GM19452 (cell line): ENCODE results near the gene RIPOR2.

Experiments
- ATAC-seq: cut with Tn5 transposase; IDR thresholded peaks from one replicate; pipeline ENCODE4 v1.9.1; 2021; ENCODE audit not compliant: unreplicated experiment

The RIPOR2 gene

DNA sequence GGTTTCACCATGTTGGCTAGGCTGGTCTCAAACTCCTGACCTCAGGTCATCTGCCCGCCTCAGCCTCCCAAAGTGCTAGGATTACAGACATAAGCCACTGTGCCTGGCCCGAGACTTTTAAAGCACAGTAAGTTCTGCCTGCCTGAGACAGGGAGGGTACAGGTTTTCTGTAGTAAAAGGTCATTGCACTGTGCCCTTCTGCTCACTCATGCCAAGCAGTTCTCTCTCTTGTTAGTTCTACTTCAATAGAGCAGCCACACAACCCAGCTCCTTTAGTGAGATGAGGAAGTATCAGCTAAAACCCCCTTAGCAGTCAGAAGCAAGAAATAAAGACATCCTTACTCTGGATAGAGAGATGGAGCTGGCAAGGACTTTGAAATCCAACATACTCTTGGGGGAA, 84.7 kb downstream of the RIPOR2 start:
- no peak for ATAC-seq

DNA sequence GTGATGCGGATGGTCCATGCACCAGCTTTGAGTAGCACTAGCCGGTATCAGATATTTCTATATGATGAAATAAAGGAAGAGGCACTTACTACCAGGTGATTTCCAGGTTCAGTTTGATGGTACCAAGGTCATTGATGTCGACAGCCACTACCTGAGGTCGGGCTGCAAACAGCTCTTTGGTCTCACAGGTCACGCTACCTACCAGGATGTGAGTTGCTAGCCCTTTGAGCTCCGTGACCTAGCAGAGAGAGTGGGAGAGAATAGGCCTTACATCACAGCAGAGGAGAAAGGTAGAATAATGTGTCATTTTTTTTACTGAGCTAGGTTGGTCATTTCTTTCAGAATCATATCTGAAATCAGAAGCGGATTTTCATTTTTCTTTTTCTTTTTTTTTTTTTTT, 86.0 kb downstream of the RIPOR2 start:
- ATAC-seq, result no peak

DNA sequence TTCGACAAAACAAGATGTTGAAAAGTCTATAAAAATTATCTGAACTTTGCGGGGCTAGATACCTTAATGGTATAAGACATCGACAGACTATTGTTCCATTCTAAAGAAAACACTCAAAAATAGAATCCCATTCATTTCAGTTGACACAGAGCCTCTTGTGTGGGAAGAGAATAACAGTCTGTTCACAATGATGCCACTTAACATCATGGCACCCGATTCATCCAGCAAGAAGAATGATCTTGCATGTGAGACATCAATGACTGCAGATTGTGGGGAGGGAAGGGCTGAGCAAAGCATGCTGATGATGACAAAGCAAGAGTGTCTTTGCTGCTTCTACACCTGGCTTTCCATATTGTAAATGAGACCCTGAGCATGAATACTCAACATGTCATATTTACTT, 87.3 kb downstream of the RIPOR2 start:
- no peak for ATAC-seq

DNA sequence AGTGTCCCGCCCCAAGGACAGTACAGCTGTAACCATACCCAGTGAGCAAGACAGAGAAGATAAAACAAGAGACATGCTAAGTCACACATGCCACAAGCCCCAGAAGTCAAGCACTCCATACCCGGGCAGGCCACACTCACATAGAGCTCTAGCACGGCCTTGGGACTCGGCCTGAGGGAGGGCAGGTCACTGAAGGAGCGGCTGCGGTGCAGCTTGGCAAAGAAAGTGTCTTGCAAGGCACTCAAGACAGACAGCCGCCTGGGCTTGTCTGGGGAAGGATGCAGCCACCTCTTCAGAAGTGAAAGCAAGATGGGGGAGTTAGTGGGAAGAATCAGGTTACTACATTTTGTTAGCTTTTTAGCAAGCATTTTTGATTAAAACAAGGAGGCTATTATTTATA, 88.4 kb downstream of the RIPOR2 start:
- ATAC-seq, result no peak

DNA sequence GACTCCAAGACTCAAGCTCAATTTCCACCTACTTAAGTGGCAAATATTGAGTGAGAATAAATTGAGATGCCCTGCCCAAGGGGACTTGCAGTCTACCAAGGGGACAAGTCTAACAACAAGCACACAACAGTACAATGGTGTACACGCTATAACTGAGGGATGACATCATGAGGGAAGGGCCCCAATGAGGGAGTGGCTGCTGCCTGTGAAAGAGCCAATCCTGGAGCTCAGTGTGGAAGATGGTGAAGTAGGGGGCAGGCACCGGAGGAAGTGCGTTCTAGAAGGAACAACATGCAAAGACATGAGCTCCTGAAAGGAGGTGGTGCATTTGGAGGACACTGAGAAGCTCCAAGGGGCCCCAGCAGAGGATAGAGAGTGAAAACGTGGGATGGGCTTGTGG, 90.2 kb downstream of the RIPOR2 start:
- ATAC-seq, result no peak

DNA sequence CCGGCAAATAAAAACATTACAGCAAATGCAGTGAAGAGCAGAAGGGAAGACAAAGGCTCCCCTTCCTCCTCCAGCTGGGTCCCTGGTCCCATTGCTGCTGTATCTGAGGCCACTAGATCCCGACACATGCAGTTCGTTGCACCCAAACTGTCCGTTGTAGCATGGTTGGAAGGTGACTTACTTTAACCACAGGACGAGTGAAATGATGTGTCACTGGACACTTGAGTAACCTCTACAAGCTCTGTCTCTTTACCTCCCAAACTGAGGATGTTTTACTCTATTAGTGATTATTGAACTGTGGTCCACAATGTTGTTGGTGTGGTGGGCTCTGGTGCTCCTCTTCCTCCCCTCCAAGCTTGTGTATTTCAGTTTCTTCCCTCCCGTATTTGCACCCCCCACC, 90.9 kb downstream of the RIPOR2 start:
- ATAC-seq, result no peak

DNA sequence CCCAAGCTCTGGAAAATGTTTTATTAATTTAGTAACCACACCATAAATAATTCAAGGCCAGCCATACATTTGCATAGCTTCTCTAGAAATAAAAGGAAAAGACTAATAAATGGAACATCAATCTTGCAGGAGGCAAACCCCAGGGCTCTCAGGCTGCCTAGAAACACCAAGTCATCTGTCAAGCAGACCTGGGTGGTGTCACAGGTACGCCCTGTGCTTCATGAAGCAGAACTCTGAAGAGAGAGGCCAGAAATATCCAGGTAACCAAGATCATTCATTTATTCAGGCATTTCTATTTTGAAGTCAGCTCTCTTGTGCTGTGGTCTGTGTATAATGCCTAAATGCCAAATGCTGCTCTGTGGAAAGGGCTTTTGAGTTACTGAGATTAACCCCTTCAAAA, 91.7 kb downstream of the RIPOR2 start:
- ATAC-seq, result no peak

DNA sequence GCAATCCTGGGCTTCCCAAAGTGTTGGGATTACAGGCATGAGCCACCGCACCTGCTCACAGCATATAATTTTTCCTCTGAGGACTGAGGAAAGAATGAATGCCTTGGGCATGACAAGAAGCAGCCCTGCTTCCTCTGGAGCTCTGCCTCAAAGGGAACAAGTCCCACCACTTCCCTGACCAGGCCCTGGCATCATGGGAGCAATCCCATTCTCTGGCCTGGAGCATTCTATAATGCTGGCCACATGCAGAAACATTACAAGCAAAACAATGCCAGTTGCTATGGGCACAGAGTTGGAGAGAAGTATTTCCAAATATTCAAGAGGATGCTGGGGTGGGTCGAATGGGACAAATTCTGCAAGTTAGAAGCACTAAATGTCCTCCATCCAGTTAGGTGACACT, 95.6 kb downstream of the RIPOR2 start:
- no peak for ATAC-seq

DNA sequence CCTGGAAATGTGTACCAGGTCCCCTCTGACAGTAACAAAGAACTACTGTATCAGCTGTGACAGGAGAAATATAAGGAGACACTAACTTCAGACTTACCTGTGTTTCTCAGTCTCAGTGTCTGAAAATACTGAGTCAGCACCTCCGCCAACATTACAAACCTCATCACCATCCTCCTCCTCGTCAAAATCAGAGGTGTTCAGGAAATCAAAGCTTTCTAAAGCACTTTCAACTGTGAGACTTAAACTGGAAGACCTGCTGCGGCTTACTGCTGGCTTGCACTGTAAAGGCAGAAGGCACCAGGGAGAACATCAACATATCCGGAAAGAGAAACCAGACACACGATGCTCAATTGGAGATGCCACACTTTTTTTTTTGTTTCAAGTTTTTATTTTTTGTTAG, 96.8 kb downstream of the RIPOR2 start:
- ATAC-seq, result no peak

DNA sequence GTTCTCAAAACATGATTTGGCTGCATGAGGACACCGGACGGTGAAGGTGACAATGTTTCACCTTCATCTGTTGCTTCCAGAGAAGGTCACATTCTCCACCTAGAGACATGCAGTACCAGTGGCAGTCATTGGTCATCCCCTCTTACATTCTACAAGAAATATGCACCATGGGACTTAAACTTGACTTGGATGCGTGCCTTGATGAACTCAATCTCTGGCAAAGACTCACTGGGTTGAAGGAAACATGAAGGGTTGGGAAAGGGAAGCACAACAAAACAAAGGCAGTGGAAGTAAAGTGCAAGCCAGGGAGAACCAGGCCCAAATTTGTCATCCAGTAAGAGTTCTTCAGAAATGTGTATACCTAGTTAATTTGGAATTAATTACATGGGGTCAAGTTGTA, 97.7 kb downstream of the RIPOR2 start:
- no peak for ATAC-seq

DNA sequence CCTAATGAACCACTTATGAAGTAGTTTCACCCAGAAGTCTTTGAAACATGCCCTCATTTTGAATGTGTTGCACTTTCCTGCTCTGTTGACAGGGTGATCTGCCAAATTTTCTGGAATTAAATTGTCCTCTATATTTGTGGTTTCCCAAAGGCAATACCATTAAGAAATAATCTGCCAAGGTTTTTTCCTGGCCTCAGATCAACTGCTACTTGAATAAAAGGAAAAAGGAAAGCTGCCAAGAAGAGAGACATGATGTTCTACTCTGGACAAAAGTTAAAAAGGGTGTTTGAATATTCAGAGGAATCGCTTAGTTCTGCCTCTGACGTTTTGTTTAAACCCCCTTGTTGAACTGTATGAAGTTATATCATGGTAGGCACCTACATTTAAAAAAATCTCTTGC, 99.7 kb downstream of the RIPOR2 start:
- ATAC-seq, result no peak

DNA sequence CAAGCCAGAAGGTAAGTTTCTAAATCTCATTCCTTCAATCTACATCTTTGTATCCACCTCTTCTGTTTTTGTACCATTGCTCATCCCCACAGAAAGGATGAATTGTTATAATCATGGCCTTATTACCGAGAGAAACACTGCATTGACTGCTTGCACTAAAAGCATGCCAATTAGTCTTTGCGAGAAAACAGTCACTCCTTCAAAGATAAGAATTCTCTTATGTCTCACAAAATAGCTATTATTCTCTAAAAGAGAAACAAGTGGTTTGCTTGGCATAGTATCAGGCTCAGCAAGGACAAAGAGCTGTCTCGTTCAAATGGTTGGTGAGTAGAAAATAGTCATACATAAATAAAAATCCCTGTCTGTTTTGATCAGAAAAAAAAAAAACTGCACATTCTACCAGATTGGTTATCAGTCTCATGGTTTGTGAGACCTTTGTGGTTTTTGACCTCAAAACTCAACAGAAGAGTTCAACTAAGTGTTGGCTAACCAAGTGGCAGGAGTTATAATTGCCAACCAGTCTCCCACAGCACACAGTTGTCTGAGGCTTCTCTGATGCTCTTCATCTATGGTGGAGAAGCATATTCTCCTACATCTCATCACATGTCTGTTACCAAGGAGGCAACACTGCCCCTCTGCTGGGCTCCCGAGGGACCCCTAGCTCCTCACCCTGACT, 101.9 kb downstream of the RIPOR2 start:
- ATAC-seq, result no peak

DNA sequence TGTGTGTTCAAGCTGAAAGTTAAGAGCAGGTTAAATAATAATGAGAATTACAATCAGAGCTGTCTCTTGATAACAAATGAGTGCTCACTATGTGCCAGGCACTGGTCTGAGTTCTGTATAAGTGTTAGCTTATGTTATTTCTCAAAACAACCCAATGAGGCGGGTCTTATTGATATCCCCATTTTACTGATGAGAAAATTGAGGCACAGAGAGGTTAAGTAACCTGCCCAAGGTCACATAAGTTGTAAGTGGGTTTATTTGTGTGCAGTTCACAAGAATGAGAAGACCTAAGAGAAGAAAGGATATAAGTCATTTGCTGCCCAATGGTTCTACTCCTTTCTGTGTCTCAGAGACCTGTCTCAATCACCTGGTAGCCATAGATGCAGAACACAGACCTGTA, 103.0 kb downstream of the RIPOR2 start:
- ATAC-seq, result no peak

DNA sequence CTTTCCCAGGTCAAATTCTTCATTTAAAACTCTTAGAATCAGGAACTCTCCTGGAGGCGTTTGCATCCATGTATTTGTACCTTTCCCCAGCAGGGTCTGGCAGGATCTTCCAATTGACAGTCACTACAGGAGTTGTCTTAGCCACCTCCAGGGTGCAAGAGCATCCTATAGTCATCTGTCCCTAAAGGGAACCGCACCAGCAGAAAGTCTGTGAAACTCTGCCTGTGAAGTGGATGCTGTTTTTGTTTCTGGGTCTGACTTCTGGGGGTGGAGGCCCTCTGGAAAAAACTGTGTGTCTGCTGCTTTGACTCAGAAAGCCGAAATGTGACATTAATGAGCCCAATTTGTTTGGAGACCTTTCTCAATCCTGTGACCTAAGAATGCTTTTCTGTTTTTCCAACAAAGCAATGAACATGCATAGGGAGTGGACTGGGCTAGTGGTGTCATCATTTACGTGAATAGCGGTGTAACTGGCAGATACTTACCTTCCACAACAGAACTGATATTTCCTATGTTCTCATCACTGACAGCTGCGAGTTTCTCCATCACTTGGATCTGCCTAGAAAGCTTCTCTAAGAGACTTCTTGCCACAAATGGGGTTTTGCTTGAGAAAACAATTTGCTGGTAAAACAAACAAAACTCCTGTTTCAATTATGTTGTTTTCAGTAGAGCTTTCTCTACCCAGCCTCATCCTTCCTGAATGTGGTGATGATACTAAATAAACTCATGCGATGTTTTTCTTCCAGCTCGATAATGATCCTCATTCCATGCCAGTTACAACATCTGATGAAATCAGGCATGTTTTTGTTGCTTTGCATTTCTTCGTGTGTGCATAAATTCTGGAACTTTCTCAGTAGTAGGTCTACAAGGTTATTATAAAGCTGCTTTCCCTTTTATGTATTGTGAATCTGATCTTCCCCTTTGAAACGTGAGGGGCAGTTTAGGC, 103.7 kb downstream of the RIPOR2 start:
- ATAC-seq, result no peak

DNA sequence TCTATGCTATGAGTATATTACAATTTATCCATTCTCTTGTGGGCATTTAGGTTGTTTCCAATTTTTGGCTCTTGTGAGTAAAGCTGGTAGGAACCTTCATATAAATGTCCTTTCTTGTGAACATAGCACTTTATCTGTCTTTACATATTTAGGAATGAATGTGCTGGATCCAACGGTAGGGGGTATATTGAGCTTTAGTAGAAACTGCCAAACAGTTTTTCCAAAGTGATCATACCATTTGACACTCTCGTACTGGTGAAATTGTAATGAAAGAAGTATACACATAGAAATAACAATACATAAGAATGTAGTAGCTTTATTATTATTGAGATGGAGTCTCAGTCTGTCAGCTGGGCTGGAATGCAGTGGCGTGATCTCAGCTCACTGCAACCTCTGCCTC, 106.1 kb downstream of the RIPOR2 start:
- no peak for ATAC-seq

DNA sequence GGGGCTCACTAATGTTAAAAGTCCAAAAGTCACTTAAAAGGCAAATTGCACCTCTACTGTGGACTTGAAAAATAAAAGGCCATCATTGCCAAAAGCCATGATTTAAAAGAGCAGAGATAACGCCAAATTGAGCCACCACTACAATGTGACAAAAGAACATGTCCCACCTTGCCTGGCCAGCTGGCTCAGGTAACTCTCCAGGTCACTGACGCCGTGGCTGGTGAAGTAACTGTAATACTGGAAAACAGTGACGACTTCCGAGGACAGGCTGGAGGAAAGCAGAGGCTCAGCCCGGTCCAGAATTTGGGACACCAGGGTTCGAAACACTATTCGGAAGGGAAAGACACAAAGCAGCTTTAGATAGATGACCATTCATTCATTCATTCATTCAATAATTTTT, 107.8 kb downstream of the RIPOR2 start:
- no peak for ATAC-seq

DNA sequence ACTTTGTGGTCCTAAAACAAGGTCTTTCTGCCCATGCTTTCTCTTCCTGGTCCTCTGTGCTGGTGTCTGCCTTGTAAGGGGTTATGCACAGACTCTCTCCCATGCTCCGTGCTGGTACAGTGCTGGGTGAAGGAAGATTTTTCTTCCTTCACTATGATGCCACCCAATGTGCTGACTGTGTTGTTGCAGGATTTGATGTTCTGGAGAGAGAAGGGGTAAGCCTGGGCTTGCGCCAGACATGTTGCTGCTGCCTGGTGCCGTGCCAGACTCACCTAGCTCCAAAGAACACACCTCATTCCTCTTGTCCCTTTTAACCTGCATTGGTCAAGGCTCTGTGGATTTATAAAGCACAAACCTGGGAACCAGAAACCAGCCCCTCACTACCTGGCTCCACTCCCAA, 108.6 kb downstream of the RIPOR2 start:
- ATAC-seq, result no peak

DNA sequence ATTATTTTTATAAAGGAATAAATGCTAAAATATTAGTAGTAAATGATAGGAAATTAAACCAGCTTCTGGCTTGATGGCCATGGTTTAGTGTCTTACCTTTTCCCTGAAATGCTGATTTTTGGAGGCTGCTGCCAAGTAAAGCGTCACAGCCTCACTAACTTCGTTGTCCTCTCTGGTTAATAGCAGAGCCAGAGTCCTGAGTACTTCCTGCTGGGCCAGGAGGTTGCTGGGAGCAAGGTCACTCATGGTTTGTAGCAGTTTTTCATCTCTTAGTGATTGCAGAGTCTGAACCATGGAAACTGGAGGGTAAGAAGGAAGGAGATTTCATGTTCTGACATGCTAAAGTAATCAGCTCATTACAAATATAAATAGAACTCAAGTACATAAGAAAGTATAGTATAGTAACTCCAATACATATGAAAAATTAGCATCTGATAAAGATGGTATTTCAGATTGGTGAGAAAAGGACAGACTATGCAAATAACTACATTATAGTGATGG, 110.6 kb downstream of the RIPOR2 start:
- no peak for ATAC-seq

DNA sequence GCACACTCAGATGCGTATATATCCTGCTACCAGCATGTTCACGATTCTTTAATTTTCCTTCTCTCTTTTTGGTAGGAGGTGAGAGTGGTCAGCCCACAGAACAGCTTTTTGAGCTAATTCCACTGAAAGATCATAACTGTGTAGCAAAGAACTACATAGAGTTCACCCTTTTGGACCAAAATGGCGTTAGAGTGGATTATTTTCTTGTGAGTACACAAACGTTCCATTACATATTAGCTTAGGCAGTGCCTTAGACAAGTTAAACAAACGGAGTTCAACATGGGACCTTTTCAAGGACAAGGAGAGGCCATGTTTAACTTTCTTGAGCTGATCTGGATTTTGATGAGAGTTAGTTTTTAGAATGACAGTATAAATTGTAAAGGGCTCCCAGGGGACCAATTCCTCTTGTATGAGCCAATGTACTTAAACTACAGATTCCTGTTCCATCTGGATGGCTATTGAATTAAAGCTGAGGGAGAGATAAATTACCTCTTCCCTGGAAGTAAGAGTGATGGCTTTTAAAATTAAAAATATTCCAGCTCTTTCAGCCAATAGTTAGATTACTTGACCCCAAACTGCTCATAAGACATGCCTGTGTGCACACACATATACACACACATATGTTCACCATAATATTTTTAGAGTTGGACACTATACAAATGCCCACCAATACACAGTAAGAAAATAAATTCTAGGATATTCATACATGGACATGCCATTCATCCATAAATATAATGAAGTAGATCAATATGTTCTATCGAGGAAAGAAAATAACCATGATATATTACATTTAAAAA, 111.4 kb downstream of the RIPOR2 start:
- no peak for ATAC-seq

DNA sequence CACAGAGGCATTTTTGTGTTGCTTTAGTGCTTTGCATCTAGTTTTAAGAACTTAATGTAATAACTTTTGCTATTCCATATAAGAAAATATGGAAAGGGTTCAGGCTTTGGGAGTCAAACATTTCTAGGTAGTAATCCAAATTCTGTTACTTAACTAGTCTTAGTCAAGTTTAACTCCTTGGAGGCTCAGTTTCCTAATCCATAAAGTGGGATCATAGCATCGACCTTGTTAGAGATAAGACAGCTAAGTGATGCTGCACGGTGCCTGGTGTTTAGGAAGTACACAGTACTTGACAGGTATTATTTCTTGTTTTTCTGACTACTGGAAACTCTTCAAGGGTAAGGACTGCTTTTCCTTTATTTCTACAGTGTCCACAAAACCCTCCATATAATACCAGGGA, 112.6 kb downstream of the RIPOR2 start:
- ATAC-seq, result no peak

DNA sequence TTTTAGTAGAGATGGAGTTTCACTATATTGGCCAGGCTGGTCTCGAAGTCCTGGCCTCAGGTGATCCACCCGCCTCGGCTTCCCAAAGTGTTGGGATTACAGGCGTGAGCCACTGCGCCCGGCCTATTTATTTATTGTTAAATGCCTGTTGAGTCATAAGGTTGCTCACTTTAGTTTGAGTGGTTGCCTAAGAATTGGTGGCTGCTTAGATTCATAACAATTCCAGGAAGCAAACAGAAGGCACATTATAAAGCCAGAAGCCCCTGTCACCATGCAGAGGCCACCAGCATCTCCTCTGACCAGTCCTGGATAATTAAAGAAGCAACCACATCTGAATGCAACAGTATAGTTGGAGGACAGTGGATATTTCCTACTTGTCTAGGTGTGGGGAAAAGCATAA, 113.1 kb downstream of the RIPOR2 start:
- ATAC-seq, result no peak
